H9 (cell line): Measurements from ENCODE around the gene L3MBTL4. TPM values are rescaled to one million over a fixed set of nuclear protein-coding genes. Genes with fewer than 3 reads are reported as not detected.

ENCODE experiments used
- DNase-seq: peaks from one replicate; pipeline ENCODE4 v3.0.0-alpha.2; 2017
- H2AFZ ChIP-seq: one replicate; pipeline ENCODE4 v1.6.1; 2013; ENCODE audit warnings: mild to moderate bottlenecking, low read length, control low read depth, moderate library complexity
- H2AK5ac ChIP-seq: 2 replicates; pipeline ENCODE4 v1.6.1; 2013; ENCODE audit warnings: low read length, control low read depth, mixed read lengths; ENCODE audit not compliant: insufficient read length
- H2BK120ac ChIP-seq: one replicate; pipeline ENCODE4 v1.6.1; 2013; ENCODE audit warnings: low read depth, mild to moderate bottlenecking, low read length, control low read depth, inconsistent platforms; ENCODE audit not compliant: poor library complexity, severe bottlenecking
- H2BK12ac ChIP-seq: 2 replicates; pipeline ENCODE4 v1.6.1; 2013; ENCODE audit warnings: low read length, control low read depth, mixed read lengths, low read depth; ENCODE audit not compliant: insufficient read length
- H2BK15ac ChIP-seq: 2 replicates; pipeline ENCODE4 v1.6.1; 2013; ENCODE audit warnings: low read depth, low read length, control low read depth
- H2BK20ac ChIP-seq: one replicate; pipeline ENCODE4 v1.6.1; 2013; ENCODE audit warnings: low read depth, mild to moderate bottlenecking, low read length, control low read depth, inconsistent platforms; ENCODE audit not compliant: poor library complexity, severe bottlenecking
- H2BK5ac ChIP-seq: 2 replicates; pipeline ENCODE4 v1.6.1; 2013; ENCODE audit warnings: low read length, control low read depth, mixed read lengths; ENCODE audit not compliant: insufficient read length
- H3K14ac ChIP-seq: 2 replicates; pipeline ENCODE4 v1.6.1; 2013; ENCODE audit warnings: low read length, control low read depth; ENCODE audit not compliant: insufficient read depth
- H3K18ac ChIP-seq: 2 replicates; pipeline ENCODE4 v1.6.1; 2013; ENCODE audit warnings: low read depth, mild to moderate bottlenecking, mixed read lengths, low read length, control low read depth; ENCODE audit not compliant: insufficient read length
- H3K23ac ChIP-seq: 2 replicates; pipeline ENCODE4 v1.6.1; 2013; ENCODE audit warnings: low read length, control low read depth, mixed read lengths, low read depth; ENCODE audit not compliant: insufficient read length
- H3K23me2 ChIP-seq: 2 replicates; pipeline ENCODE4 v1.6.1; 2013; ENCODE audit warnings: low read depth, mild to moderate bottlenecking, mixed read lengths, low read length, control low read depth; ENCODE audit not compliant: insufficient read length, poor library complexity, severe bottlenecking
- H3K27ac ChIP-seq: 2 replicates; pipeline ENCODE4 v1.5.1; 2013; ENCODE audit warnings: low read length, control low read depth, mixed read lengths, low read depth; ENCODE audit not compliant: insufficient read length
- H3K27me3 ChIP-seq: 2 replicates; pipeline ENCODE4 v1.6.1; 2013; ENCODE audit warnings: low read length, control low read depth, inconsistent platforms; ENCODE audit not compliant: insufficient read depth
- H3K4ac ChIP-seq: 2 replicates; pipeline ENCODE4 v1.6.1; 2013; ENCODE audit warnings: low read depth, mild to moderate bottlenecking, control low read depth, inconsistent platforms, low read length, moderate library complexity
- H3K4me1 ChIP-seq: 2 replicates; pipeline ENCODE4 v1.6.1; 2013; ENCODE audit warnings: low read length, control low read depth, inconsistent platforms; ENCODE audit not compliant: insufficient read depth
- H3K4me2 ChIP-seq: 2 replicates; pipeline ENCODE4 v1.6.1; 2013; ENCODE audit warnings: low read length, control low read depth, mixed read lengths; ENCODE audit not compliant: insufficient read length, insufficient read depth
- H3K56ac ChIP-seq: 2 replicates; pipeline ENCODE4 v1.6.1; 2013; ENCODE audit warnings: low read depth, mild to moderate bottlenecking, mixed read lengths, low read length, control low read depth; ENCODE audit not compliant: insufficient read length
- H3K79me1 ChIP-seq: 2 replicates; pipeline ENCODE4 v1.6.1; 2013; ENCODE audit warnings: low read depth, mild to moderate bottlenecking, moderate library complexity, low read length, control low read depth, inconsistent platforms; ENCODE audit not compliant: insufficient read depth, poor library complexity, severe bottlenecking
- H3K79me2 ChIP-seq: 2 replicates; pipeline ENCODE4 v1.6.1; 2013; ENCODE audit warnings: low read length, control low read depth, inconsistent platforms; ENCODE audit not compliant: insufficient read depth
- H3K9ac ChIP-seq: 2 replicates; pipeline ENCODE4 v1.6.1; 2013; ENCODE audit warnings: low read length, control low read depth, mixed read lengths; ENCODE audit not compliant: insufficient read length; ENCODE audit errors: extremely low read depth
- H3K9me3 ChIP-seq: one replicate; pipeline ENCODE4 v1.6.1; 2013; ENCODE audit warnings: low read depth, low read length, inconsistent platforms; ENCODE audit not compliant: control insufficient read depth
- H3T11ph ChIP-seq: one replicate; pipeline ENCODE4 v1.6.1; 2013; ENCODE audit warnings: mild to moderate bottlenecking, low read length, control low read depth, inconsistent platforms
- H4K20me1 ChIP-seq: one replicate; pipeline ENCODE4 v1.6.1; 2013; ENCODE audit not compliant: control insufficient read depth, insufficient read length, insufficient read depth
- H4K5ac ChIP-seq: 2 replicates; pipeline ENCODE4 v1.6.1; 2013; ENCODE audit warnings: low read depth, mild to moderate bottlenecking, mixed read lengths, low read length, control low read depth; ENCODE audit not compliant: insufficient read length
- H4K8ac ChIP-seq: replicated peaks from 2 replicates; pipeline ENCODE4 v1.6.1; 2013; ENCODE audit warnings: low read length, control low read depth, mixed read lengths, low read depth; ENCODE audit not compliant: insufficient read length
- H4K91ac ChIP-seq: 2 replicates; pipeline ENCODE4 v1.6.1; 2013; ENCODE audit warnings: low read depth, mild to moderate bottlenecking, moderate library complexity, mixed read lengths, low read length, control low read depth; ENCODE audit not compliant: insufficient read length
- H3K27ac Mint-ChIP-seq, 3 experiments: 2 replicates in 2 of 3; 3 replicates in 1 of 3; pipeline ENCODE4 v1.8.0; 2020 to 2021; ENCODE audit warnings: mixed read lengths in 3 of 3, mild to moderate bottlenecking in 1 of 3, moderate library complexity in 1 of 3
- H3K27me3 Mint-ChIP-seq: 2 replicates; pipeline ENCODE4 v1.8.0; 2021; ENCODE audit warnings: low read depth, mild to moderate bottlenecking, moderate library complexity, mixed read lengths
- H3K36me3 Mint-ChIP-seq, 3 experiments: 2 replicates in 2 of 3; 3 replicates in 1 of 3; pipeline ENCODE4 v1.8.0; 2020 to 2021; ENCODE audit warnings: low read depth in 3 of 3, mixed read lengths in 3 of 3; ENCODE audit not compliant: insufficient read depth in 1 of 3
- H3K4me1 Mint-ChIP-seq, 2 experiments: 2 replicates each; pipeline ENCODE4 v1.8.0; 2020; ENCODE audit warnings: mixed read lengths in 2 of 2
- H3K4me3 Mint-ChIP-seq, 2 experiments: 2 replicates in 1 of 2; 3 replicates in 1 of 2; pipeline ENCODE4 v1.8.0; 2020 to 2021; ENCODE audit warnings: mild to moderate bottlenecking in 2 of 2, mixed read lengths in 2 of 2, moderate library complexity in 1 of 2
- H3K9me3 Mint-ChIP-seq, 2 experiments: 2 replicates in 1 of 2; 3 replicates in 1 of 2; pipeline ENCODE4 v1.8.0; 2020; ENCODE audit warnings: mild to moderate bottlenecking in 2 of 2, mixed read lengths in 2 of 2, moderate library complexity in 1 of 2
- CTCF ChIP-seq: fragments of 200-600 bp; sonication (generic); conservative IDR thresholded peaks from 3 replicates; pipeline ENCODE4 v1.8.0; 2021; ENCODE audit warnings: antibody characterized with exemption, mild to moderate bottlenecking
- WGBS: extraction: QIAGEN DNeasy Blood & Tissue Kit; methylation state at CpG from one replicate; pipeline ENCODE4 v1.1.7; 2013; ENCODE audit warnings: missing lambda C conversion rate, low lambda C conversion rate, mixed read lengths; ENCODE audit not compliant: insufficient read length; ENCODE audit errors: extremely low coverage; 5-methylcytosine and 5-hydroxymethylcytosine counted together
- total RNA-seq: library from RNA; stranded (reverse); gene quantifications from 2 replicates; pipeline ENCODE4 v1.2.1, GENCODE V29; 2021

L3MBTL4 gene
- total RNA-seq, 1 experiment from 2014 or later: 1.9 TPM

GRCh38 chr18:5937795-5938194, 476.9 kb downstream of the L3MBTL4 start:
- no peak overlapping the region for H2BK12ac ChIP-seq
- H3K9me3 ChIP-seq: no peaks in the 10 kb centered on the region
- H3K4me1 Mint-ChIP-seq: peaks cover 17 to 25% of the 10 kb centered on the region in 2 experiments
- H4K5ac ChIP-seq: no peak overlapping the region
- H3K4ac ChIP-seq: no peak overlapping the region
- no peak overlapping the region for H3K14ac ChIP-seq
- H3K27ac Mint-ChIP-seq: no peak overlapping the region
- H2BK5ac ChIP-seq: no peak overlapping the region
- peaks cover 1% of the 10 kb centered on the region; the same call in 1 of the 2 replicates for H3K27me3 Mint-ChIP-seq
- H3K79me2 ChIP-seq: no peaks in the 10 kb centered on the region
- H2BK120ac ChIP-seq: no peak overlapping the region
- H3K9ac ChIP-seq: no peak overlapping the region
- no peaks in the 10 kb centered on the region for H3K27me3 ChIP-seq
- no peaks in the 10 kb centered on the region for H3K9me3 Mint-ChIP-seq
- no peak overlapping the region for H3K4me2 ChIP-seq
- DNase-seq: no peak
- WGBS: no CpG with 5 or more reads among the region's 3 CpGs
- H2BK20ac ChIP-seq: no peak overlapping the region
- peaks cover 9% of the 10 kb centered on the region for H3K4me1 ChIP-seq
- no peak overlapping the region for H4K91ac ChIP-seq
- H3K23ac ChIP-seq: no peak overlapping the region
- no peak overlapping the region for H3K56ac ChIP-seq
- no peak overlapping the region for H2AFZ ChIP-seq
- H3K4me3 Mint-ChIP-seq: no peak overlapping the region
- no peaks in the 10 kb centered on the region for H4K20me1 ChIP-seq
- H3K79me1 ChIP-seq: no peaks in the 10 kb centered on the region
- no peak overlapping the region for H2AK5ac ChIP-seq
- no peak overlapping the region for H3K18ac ChIP-seq
- no peak overlapping the region for H3K27ac ChIP-seq
- no peak overlapping the region for H4K8ac ChIP-seq
- no peaks in the 10 kb centered on the region for H3K23me2 ChIP-seq
- H3T11ph ChIP-seq: no peak overlapping the region
- no peak overlapping the region for H2BK15ac ChIP-seq
- no peaks in the 10 kb centered on the region; a peak in 1 of 7 replicates for H3K36me3 Mint-ChIP-seq
- TF ChIP-seq CTCF: no peak
